IPS-NIHi7 (cell line): ENCODE results near the gene PDPN.

ENCODE experiments used
- DNase-seq: peaks from one replicate; pipeline ENCODE4 v3.0.0; 2012; ENCODE audit warnings: mixed read lengths; ENCODE audit errors: extremely low spot score

PDPN gene

DNA sequence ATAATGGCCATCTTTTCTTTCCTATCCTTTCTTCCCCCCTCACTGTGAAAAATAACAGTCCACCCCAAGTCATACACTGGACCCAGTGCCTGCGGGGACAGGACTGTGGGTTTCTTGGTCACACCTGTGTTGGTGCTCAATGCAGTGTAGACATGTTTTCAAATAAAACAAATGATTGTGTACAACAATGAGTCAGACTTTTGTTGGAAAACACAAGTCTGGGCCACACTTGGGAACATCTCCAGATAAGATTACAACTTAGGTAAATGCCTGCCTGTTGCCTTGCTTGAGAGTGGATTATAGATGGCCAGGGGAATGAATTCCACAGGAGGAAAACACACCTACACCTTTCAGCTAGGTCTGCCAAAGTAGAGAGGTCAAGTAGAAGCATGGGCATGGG, 34.1 kb downstream of the PDPN start:
- DNase-seq: no peak

GRCh38 chr1:13618483-13618882, 34.9 kb downstream of the PDPN start:
- no peak for DNase-seq

DNA sequence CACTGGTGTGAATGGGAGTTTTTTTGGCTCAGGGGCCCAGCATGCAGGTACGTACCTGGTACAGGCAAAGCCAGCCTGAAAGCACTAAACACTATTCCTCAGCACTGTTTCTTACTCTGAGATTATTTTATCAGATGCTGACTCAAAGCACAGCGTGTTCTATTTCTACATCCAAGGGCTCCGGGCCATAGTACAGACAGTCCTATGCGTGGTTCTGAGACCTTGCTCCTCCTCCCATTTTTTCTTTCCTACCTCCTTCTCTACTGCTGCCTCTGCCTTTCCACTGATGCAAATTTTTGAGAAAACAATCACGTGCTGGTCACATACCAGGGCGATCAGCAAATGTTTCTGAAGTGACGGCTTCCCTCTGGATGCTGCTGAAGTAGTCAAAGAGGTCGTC, 36.3 kb downstream of the PDPN start:
- no peak for DNase-seq

DNA sequence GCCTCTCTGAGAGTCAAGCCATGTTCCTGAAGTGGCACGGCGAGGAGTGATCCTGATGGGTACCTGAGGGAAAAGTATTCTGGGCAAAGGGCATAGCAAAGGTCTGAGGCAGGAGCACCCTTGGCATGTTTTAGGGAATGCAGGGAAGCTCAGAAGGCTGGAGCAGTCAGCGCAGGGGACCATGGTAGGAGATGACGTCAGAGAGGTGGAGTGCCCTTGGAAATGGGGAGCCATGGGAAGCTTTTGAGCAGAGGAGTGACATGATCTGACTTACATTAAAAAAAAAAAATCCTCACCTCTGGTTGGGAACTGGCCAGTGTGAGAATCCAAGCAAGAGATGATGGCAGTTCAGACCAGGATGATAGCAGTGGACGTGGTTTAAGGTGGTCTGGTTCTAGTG, 37.2 kb downstream of the PDPN start:
- no peak for DNase-seq

DNA sequence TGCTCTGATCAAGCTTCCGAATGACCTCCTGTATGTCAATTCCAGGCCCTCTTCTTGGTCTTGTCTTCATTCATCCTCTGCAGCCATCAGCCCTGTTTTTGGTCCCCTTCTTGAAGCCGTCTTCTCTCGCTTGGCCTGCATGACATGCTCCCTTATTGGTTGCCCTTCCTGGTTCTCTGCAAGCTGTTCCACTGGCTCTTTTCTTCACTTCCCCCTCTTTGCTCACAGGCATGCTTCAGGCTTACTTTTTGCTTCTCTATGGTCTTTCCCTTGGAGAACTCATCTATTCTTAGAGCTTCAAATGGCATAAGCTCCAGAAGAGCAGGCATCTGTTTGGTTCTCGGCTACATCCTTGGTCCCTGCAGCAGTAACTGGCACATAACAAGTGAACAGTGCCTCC, 38.8 kb downstream of the PDPN start:
- no peak for DNase-seq

GRCh38 chr1:13623021-13623637, 39.5 kb downstream of the PDPN start:
- no peak for DNase-seq

- DNase-seq: no peak
Measured at GRCh38 chr1:13624526-13624925, 40.9 kb downstream of the PDPN start.

GRCh38 chr1:13627127-13627526, 43.5 kb downstream of the PDPN start:
- no peak for DNase-seq

- no peak for DNase-seq
Measured at GRCh38 chr1:13628218-13628617, 44.6 kb downstream of the PDPN start.

DNA sequence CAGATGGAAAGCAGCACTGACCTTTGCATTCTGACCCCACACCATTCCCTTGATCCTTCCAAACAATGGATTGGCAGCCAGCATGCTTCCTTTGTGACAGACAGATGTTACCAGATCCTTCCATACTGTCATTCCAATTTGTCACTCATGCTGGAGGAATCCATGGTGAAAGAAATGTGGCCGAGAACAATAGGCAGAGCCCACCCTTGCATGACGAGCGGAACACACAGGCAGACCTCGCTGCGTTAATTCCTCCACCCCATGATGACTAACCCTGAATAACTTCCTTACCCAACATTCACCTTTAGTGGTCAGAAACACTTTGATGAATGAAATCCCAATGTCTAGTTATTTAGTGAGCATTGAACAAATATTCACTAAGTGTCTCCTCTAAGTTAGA, 45.1 kb downstream of the PDPN start:
- no peak for DNase-seq

DNA sequence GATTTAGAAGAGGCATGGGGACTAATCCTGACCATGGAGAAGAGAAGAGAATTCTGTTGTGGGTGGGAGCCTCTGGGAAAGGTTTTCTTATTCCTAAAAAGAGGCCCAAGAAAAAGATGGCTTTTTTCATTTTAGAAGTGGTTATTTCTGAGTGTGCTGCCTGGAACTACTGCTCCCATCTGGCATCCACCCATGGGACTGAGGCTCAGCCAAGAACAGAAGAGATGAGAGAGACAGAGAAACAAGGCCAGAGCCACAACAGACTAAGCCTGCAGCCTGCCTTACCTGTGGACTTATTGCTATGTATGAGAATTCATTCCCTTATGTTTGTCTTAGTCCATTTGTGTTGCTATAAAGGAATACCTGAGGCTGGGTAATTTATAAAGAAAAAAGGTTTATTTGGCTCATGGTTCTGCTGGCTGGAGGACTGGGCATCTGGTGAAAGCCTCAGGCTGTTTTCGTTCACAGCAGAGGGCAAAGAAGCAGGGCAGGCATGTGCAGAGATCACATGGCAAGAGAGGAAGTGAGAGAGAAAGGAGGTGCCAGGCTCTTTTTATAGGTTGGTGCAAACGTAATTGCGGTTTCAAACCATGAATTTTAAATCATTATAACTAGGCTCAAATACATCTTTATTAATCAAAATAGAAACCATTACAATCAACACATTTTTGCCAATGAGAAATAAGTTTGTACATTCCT, 58.8 kb downstream of the PDPN start:
- DNase-seq: no peak

GRCh38 chr1:13643017-13643416, 59.4 kb downstream of the PDPN start:
- DNase-seq: no peak

DNA sequence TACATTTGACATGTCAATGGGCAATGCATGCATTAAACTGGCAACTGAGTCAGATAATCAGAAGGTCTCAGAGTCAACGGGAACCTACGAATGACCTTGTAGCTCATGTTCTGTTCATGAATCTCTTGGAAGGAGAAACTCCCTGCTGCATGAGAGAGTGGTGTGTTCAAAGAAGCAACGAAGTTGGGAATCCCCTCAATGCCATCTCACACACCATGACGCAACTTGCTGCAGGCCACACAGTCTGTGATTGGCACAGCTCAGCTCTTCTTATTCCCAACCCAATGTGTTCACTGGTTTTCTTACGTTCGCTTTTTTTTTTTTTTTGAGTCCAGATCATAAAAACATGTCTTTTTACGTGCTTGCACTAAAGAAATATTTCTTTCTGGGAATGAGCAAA, 62.9 kb downstream of the PDPN start:
- DNase-seq: no peak

DNA sequence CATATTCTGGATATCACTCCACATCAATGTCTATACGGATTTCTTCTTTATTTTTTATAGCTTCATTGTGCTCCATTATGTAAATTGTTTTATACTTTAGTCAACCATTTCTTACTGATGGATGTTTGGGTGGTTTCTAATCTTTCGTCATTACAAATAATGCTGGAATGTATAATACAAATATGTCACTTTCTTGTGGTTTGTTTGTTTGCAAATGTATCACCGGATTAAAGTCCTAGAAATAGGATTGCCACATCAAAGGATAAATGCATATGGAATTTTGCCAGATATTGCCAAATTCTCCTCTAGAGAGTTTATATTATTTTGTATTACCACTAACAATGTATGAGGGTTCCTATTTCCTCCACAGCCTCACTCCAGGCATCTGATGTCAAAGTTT, 67.6 kb downstream of the PDPN start:
- DNase-seq: no peak

DNA sequence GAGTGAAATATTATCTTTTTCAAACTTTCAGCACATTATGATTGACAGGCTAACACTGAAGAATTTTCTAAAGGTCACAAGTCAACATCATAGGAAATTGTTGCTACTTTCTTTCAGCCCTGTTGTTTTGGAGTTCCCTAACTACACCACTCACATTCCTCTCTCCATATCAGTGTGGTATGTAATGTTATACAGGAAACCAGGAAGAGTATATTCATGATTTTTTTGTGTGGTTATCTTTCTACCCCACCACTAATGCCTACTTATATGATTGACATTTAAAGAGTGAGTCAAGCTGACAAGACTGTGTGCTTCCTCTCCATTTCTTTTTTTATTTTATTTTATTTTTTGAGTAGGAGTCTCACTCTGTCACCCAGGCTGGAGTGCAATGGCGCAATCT, 68.6 kb downstream of the PDPN start:
- DNase-seq: no peak

GRCh38 chr1:13661539-13661938, 77.9 kb downstream of the PDPN start:
- no peak for DNase-seq

DNA sequence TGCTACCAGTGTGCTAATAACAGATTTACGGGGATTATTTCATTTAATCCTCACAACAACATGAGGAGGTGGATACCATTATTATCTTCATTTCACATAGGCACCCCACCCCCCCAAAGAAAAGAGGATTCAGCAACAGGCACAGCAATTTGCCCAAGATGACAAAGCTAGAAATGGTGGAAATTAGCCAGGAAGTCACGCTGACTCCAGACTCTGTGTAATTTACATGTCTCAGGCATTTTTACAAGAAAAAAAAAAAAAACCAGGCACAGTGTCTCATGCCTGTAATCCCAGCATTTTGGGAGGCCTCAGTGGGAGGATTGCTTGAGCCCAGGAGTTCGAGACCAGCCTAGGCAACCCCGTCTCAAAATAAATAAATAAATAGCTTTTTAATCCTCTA, 78.9 kb downstream of the PDPN start:
- DNase-seq: no peak

- DNase-seq: no peak
Measured at GRCh38 chr1:13663969-13664368, 80.3 kb downstream of the PDPN start.

DNA sequence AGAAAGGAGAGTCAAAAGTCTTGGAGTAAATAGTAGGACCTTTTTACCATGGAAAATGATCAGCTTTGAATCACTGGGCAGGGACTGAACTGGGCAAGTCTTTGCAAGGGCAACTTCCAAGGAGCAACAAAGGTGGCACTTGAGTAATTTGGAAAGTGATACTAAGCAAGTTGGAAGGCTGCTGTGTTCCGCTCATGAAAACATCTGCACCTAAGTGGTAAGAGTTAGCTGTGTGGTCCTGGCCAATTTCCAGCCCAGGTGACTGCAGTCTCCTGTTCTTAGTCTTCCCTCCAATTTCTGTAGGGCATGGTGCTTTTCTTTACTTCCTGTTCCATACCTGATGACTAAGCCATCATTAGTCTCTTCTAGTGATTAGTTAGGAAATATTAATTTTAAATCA, 80.8 kb downstream of the PDPN start:
- no peak for DNase-seq

GRCh38 chr1:13666317-13666716, 82.7 kb downstream of the PDPN start:
- DNase-seq: no peak
